Endometrial microvascular endothelial cells (primary cell): ENCODE data around the gene PPP1R3A. TPM values are rescaled to one million over a fixed set of nuclear protein-coding genes. Genes with fewer than 3 reads are reported as not detected.

Experiments used
- in situ Hi-C: cut with HindIII; loops from 2 replicates; pipeline ENCODE4 v1.10.0; 2017; ENCODE audit warnings: low sequenced_read_pairs, low pct_unique_long_range_greater_than_20kb; ENCODE audit errors: inconsistent ontology term
- total RNA-seq: library from RNA; depleted of rRNA; stranded (reverse); fragments of >200 nt; gene quantifications from one replicate; pipeline ENCODE4 v1.2.3, GENCODE V29; 2015; ENCODE audit errors: inconsistent ontology term

Gene PPP1R3A
- total RNA-seq, 1 donor from 2014 or later, result not detected

- in situ Hi-C loops, result no loop called here
These were observed 28.3 kb downstream of the PPP1R3A start for GRCh38 chr7:113890331-113891030.

GRCh38 chr7:113883096-113883495 lies 35.7 kb downstream of the PPP1R3A start:
- in situ Hi-C loops, result no loop called here

GRCh38 chr7:113880559-113880958 lies 38.2 kb downstream of the PPP1R3A start:
- in situ Hi-C loops, result no loop called here

- in situ Hi-C loops, result no loop called here
These were observed 40.3 kb downstream of the PPP1R3A start for GRCh38 chr7:113878394-113878992.

- in situ Hi-C loops, result no loop called here
These were observed 43.6 kb downstream of the PPP1R3A start for GRCh38 chr7:113875224-113875623.

GRCh38 chr7:113873554-113874151 lies 45.2 kb downstream of the PPP1R3A start:
- in situ Hi-C loops, result no loop called here

GRCh38 chr7:113872981-113873380 lies 45.8 kb downstream of the PPP1R3A start:
- in situ Hi-C loops, result no loop called here

GRCh38 chr7:113867325-113867724 lies 51.5 kb downstream of the PPP1R3A start:
- in situ Hi-C loops, result no loop called here

GRCh38 chr7:113856010-113856409 lies 62.8 kb downstream of the PPP1R3A start:
- in situ Hi-C loops, result no loop called here

GRCh38 chr7:113840954-113841353 lies 77.9 kb downstream of the PPP1R3A start:
- in situ Hi-C loops, result no loop called here

GRCh38 chr7:113835367-113835766 lies 83.4 kb downstream of the PPP1R3A start:
- in situ Hi-C loops, result no loop called here

- in situ Hi-C loops, result no loop called here
These were observed 86.5 kb downstream of the PPP1R3A start for GRCh38 chr7:113832196-113832745.

GRCh38 chr7:113831556-113831955 lies 87.3 kb downstream of the PPP1R3A start:
- in situ Hi-C loops, result no loop called here

- in situ Hi-C loops, result no loop called here
These were observed 90.2 kb downstream of the PPP1R3A start for GRCh38 chr7:113828581-113828980.
